NCI-H2227 (cell line): Measurements from ENCODE around the gene FAM210A.

Experiments
- DNase-seq: peaks from one replicate; lab custom pipeline; 2025; ENCODE audit not compliant: unreplicated experiment; lab: John Stamatoyannopoulos, UW

The FAM210A gene

GRCh38 chr18:13623348-13623747 is 103.0 kb downstream of the FAM210A start:
- DNase-seq, result no peak

DNA sequence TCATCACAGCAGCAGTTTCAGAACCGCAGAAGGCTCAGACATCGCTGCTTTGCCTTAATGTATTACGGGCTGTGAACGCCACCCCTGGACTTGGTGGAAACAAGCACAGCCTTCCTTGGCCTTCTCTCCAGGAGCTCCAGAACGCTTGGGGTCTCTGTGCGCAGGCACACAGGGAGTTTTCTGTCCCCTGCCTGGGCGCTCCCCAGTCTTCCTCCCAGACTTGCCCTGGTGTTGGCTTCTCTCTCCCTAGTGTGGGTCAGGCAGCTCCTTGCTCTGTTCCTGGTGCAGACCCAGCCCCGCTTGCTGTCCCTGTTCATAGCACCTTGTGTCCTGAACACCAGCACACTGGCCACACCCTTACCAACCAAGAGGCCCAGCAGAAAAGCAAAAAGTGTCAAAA is 103.6 kb downstream of the FAM210A start:
- DNase-seq, result no peak

- no peak for DNase-seq
Measured at GRCh38 chr18:13621886-13622619, 104.3 kb downstream of the FAM210A start.

GRCh38 chr18:13621446-13621849 is 104.9 kb downstream of the FAM210A start:
- DNase-seq, result no peak

DNA sequence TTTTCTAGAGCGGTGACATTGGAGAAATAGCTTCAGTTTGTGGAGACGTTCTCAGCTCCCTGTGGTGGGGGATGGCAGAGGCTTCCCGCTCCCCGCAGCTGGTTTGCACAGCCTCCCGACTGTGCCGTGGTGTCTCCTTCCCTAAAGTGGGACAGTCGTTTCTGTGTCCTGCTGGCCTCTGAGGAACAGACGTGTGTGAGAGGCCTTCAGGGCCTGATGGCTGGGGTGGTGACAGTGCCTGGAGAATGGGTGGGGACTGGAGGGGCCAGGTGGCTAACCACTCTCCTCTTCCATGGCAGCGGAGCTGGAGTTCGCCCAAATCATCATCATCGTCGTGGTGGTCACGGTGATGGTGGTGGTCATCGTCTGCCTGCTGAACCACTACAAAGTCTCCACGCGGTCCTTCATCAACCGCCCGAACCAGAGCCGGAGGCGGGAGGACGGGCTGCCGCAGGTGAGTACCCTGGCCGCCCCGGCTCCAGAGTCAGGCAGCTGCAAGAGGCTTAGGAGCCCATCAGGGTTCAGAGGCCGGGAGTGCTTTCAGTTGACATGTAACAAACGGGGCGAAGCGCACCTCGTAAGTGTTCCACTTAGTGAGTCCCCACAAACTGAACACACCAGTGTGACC is 105.4 kb downstream of the FAM210A start:
- no peak for DNase-seq

GRCh38 chr18:13620206-13620672 is 106.1 kb downstream of the FAM210A start:
- DNase-seq, result no peak

GRCh38 chr18:13619505-13620205 is 106.7 kb downstream of the FAM210A start:
- DNase-seq, result no peak

DNA sequence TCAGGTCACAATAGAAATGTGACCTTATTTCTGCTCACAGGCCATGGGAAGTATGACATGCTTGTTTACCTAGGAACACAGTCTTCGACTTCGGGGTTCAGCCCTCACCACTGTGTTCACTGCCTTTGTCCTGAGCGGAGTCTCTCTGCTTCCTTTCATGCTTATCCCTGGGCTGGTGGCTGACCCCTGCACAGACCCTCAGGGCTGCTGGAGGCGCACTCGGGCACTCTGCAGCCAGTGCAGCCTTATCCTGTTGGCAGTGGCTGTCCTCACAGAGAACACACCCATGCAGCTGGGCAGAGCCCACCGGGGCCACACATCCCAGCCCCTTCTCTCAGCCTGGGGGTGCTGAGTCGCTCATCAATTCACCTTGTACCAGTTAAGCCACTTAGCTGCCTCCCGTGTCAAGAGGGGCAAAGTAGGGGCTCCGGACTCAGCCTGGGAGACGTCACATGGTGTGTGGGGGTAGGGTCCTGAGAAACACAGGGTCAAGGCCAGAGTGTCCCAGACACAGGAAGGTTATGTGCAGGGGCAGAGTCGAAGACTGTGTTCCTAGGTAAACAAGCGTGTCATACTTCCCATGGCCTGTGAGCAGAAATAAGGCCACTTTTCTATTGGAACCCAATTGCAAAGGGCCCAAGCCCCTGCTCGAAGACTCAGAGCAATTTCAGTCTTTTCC is 107.5 kb downstream of the FAM210A start:
- no peak for DNase-seq

GRCh38 chr18:13617826-13618515 is 108.4 kb downstream of the FAM210A start:
- no peak for DNase-seq

DNA sequence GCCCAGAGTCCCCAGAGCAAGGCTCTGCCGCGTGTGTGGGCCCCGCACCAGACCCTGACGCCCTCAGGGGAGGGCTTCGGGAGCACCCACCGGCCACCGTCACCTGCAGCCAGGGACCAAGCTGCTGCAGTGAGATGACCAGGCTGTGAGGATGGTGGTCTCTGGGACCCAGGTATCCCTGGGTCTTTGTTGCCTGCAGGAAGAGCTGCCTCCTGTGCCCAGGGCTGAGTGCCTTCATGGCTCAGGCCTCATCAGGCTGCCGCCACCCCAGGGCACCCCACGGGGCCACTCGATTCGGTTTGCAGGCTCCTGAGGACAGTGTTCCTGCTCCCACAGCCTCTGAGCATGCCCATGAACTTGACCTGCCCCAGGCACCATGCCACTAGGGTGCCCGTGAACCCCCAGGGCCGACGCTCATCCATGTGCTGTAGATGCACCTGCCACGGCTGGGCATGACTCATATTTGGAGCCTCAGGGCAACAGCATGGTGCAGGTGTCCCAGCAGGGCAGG is 109.8 kb downstream of the FAM210A start:
- DNase-seq, result no peak

GRCh38 chr18:13616041-13616440 is 110.3 kb downstream of the FAM210A start:
- DNase-seq, result no peak

DNA sequence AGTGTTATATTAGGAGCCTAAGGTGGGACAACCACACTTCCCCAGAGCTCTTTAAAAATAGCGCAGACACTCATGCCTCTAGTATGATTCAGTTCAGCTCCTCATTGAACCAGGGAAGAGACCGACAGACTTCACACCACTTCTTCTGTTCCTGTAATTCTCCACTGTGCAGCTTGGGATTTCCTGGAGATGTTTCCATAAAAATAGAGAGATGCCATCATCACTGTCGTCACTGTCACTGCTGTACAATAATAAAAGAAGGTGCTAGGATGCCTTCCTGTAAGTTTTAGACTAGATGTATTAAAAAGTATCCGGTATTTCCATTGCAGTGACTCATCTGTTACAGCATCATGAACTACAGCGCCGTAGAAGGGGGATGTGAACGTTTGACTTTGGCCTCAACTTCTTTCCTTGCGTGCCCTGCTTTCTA is 110.9 kb downstream of the FAM210A start:
- no peak for DNase-seq

- DNase-seq, result no peak
Measured at GRCh38 chr18:13614641-13615288, 111.6 kb downstream of the FAM210A start.

DNA sequence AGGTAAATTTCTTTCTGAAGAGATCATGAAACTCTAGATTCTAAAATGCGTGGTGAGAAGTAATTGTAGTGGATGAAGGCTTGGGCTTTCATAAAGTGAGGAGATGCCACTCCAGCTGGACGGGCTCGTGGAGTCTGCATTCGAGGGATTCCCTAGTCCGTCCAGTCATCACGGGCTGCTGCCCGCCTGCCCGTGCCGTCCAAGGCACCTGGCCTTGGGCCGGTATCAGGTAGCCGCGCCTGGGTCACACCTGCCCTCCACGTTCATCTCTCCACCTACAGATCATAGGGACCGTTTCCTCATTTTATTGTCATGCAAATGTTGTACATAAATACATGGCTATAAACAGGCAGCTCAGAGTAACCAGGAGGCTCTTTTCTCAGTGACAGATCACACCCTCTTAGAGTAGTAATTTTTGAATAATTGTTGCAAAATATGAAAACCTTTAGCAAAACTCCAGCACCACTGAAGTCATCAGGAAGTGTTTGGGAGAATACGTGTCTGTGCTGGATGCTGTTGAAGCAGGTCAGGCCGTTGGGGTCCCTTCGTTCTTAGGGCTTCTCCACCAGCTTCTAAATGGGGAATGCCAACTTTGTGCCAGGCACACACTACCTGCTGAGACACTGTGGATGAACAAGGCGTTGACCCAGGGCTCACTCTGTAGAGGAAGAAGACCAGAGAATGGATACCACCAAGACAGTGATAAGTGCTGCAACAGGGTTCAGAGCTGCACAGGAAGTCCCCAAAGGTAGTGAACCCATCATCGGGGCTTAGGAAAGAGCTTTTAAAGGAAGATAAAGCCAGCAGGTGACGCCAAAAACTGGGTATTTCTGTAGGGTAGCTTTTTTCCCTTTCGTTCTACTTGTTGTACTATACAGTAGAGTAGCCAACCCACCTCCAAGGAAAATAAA is 112.5 kb downstream of the FAM210A start:
- no peak for DNase-seq
